ENCODE measurements around the gene CAST.

CAST gene

DNA sequence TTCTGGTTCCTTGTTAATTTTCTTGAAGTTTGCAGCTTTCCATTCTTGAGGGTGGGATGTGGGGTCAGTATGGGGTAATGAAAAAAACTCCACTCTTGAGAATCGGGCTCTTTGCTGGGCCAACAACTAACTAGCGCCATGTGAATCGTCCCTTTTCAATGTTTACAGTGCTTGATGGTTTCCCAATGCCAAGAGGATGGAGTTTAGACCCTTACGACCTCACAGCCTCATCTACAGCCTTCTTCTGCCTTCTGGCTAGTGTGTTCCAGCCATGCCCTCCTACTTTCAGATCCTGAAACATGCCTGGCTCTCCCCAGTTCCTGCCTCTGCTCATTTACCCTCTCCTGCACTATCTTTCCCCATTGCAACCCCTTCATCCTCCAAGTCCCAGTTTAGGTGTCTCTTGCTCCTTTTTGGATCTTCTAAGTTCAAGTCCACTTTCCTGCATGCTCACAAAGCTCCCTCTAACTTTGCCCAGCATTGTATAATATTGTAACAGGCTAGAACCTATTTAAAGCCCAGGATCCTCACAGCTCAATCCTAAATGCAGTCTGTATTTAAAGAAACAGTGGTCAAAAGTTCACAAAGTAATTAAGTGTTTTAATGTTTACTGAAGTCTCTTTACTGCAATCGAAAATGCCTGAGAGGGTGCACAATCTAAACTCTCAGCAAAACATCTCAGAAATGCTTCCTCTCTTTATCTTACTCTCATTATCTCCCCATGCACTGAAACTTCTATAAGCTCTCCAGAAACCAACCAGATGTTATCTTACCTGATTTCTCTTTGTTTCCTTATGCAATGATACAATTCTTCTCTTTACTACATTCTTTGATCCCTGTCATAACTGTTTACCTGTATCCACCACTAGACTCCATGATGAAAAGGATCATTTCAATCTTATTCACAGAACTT lies 20.6 kb upstream of the CAST start:
- no peak for DNase-seq (ENCODE audit: low read depth in 2 of 3, low spot score in 1 of 3)

DNA sequence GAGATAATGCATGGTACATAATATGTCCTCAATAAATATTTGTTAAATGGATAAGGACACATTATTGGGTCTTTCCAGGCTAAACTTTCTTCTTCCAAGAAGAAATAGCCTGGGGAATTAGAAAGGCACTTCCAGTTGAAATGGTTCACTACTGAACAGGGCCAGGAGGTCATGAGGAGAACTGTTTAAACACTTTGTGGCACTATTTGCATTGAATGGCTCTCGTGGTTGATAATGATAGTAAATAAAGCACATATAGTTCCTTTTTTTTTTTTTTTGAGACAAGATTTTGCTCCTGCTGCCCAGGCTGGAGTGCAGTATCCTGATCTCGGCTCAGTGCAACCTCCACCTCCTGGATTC lies 19.9 kb upstream of the CAST start:
- DNase-seq (ENCODE audit: low read depth in 2 of 3, low spot score in 1 of 3), result no peak

DNA sequence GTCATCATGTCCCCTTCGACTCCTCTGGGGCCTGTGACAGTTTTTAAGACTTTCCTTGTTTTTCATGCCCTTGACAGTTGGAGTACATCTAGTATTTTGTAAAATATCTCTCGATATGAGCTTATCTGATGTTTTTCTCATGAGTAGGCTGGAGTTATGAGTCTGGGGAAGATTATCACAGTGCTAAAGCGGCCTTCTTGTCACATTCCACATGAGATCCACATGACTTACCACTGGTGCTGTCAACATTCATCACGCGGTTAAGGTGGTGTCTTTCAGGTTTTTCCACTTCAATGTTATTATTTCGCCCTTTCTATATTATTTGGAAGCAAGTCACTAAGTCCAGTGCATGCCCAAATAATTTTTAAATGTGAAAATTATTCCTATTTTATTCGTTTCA lies 17.1 kb upstream of the CAST start:
- no peak for DNase-seq (ENCODE audit: low read depth in 2 of 3, low spot score in 1 of 3)

DNA sequence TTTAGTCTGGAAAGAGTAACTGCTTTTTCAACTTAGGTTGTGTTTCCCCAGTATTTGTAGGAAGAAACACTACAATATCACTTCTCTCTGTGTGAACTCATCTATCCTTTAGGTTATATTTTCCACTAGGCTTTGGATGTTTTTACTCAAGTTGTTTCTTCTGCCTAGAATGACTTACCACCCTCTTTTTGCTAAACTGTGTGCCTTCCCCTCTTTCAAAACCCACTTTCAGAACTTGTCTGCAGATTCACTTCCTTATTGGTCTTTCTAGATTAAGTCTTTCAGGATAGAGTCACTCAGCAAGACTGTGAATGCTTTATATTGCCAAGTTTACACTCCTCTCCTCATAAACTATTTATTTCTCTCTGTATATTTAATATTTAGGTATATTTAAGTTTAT lies 14.2 kb upstream of the CAST start:
- DNase-seq (ENCODE audit: low read depth in 2 of 3, low spot score in 1 of 3), result no peak

DNA sequence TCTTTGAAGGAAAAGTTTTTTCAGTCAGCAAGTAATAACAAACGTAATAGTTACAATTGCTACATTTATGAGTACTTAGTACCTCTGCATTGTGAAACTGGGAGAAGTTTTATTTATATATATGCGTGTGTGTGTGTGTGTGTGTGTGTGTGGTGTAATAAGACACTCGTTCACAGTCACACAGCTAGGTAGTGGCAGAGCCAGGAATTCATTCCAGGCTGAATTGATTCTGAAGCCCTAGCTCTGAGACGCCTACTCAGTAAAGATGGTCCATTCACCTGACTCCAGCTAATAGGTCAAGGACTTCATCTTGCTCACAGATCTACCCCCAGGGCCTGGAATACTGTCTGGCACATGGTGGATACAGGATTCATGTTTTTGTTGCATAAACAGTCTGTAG lies 13.6 kb upstream of the CAST start:
- no peak for DNase-seq (ENCODE audit: low read depth in 2 of 3, low spot score in 1 of 3)

DNA sequence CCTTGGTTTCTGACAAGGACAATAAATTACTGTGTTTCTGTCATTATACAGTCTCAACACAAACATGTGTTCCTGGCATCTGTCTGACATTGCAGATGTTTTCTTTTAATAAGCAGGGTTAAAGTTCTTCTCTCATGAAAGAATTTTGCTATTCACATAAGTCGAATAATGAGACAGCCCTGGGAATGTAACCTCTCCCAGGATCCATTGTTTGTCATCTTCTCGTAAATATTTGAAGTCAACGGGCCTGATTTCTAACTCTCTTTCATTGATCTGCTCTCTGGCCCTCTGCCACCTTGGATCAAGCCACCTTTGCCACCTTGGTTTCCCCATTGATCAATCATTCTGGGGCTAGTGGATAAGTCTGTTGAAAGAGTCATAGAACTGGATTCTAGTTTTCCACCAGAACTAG lies 12.9 kb upstream of the CAST start:
- no peak for DNase-seq (ENCODE audit: low read depth in 2 of 3, low spot score in 1 of 3)

DNA sequence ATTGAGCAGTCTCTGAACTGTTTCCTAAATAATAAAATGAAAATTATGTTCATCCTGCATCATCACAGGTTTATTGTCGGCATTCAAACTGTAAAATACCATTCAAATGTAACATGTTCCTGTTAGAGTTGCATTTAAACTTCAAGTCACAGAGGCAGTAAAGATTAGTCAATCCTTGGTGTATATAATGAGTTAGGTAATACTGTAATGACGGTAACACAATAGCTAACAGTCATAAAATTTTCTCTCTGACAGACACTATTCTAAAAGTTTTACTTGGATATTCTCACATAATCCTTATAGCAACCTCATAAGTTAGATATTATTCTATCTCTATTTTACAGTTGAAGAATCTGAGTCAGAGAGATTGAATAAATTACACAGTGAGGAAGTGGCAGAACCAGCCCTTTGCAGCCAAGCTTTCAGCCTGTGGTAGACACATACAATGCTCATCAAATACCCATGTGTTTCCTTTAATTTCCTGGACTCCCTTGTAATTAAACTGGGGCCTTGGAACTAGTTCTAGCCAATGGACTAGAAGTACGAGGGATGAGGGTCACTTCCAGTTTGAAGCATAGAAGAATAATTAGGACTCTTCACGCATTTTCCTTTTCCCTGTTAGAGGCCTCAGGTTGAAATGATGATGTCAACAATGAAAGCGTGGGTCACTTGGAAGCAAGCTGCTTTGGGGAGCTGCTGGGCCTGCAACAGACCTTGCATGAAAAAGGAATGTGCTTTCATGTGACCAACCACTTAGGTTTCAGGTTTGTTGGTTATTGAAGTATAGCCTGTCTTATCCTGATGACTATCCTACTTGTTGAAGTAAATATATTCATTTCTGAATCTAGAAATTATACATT lies 12.3 kb upstream of the CAST start:
- DNase-seq (ENCODE audit: low read depth in 2 of 3, low spot score in 1 of 3), result no peak

DNA sequence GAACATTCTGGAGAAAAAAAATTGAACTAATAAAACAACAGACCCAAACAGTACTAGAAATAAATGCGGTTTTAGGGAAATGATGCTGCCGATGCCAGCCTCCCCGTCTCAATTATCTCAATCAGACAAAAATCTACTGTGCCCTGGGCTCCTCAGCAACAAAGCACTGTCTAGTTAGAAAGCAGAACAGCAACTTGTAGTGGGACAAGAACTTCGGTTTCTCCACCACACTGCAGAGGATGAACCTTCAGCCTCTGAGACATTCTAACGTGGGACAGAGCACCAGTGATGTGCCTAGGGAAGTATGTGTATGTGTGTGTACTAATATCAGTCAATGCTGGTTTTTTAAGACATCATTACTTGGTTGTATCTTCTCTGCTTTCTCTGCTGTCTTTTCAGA lies 11.1 kb upstream of the CAST start:
- DNase-seq (ENCODE audit: low read depth in 2 of 3, low spot score in 1 of 3), result no peak

DNA sequence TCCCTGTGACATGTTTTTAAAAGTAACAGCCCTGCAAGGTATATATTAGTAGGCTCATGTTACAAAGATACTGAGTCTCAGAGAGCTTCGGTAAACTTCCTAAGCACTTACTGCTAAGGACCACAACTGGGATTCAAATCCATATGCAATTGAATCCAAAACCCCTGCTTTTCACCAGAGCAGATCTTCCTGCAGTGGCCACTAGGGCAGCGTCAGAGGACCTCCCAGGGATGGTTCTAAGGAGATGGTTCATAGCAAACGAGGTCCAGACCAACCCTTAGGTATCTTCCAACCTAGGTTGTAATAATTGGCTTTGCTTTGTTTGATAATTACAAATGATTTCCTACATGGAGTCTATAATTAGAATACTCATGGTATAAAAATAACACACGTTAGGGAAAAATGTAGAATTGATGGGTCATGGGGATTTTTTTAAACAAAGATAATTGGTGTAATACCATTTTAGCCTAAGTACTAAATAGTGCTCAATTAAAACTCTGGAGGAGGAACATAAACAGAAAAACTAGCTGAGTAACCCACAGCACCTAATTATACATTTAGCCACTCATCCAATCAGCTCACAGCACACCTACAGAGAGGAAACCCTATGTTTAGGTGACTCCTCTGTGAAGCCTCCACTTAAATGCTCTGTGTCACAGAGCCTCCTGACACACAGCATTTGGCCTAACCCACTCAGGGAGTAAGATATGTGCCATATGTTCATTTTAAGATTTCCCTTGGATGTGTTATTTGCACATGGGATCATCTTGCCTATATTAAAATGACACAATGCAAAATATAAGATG lies 10.0 kb upstream of the CAST start:
- DNase-seq (ENCODE audit: low read depth in 2 of 3, low spot score in 1 of 3), result no peak

DNA sequence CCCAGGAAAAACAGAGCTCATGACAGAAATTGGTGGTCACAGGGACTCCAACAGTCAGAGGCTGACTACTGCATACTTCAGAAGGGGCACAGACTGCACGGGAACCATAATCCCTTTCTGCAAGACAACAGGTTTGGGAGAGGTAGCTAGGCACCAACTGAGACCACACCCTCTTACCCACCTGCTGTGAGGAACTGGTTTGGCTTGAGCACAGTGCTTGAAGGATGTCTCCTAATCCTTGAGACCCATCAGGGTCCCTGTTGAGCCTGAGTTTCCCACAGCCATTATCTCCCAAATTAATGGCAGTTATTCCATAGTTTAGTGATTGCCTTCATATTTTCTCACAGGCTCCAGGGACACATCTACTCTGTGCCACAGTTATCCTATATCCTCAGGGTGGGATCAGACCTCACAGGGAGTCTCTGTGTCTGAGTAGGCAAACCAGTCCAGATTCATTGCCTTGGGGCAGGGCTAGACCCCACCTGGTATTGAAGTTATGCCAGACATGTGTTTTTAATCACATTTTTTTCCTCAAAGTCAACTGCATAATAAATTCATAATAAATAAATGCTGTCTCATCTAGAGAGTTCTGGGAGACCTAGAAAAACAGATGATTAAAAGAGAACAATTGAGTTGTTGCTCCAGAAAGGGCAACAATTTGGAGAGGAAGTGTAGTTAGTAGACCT lies 9.3 kb upstream of the CAST start:
- DNase-seq (ENCODE audit: low read depth in 2 of 3, low spot score in 1 of 3), result no peak

DNA sequence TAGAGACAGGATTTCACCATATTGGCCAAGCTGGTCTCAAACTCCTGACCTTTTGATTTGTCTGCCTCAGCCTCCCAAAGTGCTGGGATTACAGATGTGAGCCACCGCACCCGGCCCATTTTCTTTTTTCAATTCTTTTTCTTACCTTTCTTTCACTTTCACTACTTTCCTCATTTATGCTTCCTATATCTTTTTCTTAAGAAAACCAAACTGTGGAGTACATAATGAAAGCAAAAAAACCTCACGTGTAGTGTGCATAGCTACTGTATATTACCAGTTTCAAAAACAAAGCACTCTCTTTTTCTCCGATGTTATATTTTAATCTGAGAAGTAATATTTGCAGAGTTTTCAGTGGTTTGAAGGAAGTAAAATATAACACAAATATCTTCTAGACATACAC lies 8.0 kb upstream of the CAST start:
- no peak for DNase-seq (ENCODE audit: low read depth in 2 of 3, low spot score in 1 of 3)

DNA sequence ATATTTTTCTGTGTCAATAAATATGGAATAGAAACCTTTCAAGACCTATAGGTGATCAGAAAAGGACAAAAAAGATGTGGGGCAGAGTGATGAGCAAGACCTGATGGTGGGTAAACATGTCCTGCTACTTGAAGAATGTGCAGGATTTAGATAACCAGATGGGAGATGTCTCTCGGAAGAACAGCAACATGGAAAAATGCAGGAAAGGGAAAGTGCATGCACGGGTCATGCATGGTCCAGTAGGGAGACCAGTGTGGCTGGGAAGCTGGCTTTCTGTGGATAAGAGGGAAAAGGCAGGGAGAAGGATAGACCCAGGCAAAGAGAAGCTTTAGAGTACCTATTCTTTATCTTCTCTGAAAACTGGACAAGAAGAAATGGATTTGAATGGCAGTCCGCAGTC lies 7.1 kb upstream of the CAST start:
- no peak for DNase-seq (ENCODE audit: low read depth in 2 of 3, low spot score in 1 of 3)

DNA sequence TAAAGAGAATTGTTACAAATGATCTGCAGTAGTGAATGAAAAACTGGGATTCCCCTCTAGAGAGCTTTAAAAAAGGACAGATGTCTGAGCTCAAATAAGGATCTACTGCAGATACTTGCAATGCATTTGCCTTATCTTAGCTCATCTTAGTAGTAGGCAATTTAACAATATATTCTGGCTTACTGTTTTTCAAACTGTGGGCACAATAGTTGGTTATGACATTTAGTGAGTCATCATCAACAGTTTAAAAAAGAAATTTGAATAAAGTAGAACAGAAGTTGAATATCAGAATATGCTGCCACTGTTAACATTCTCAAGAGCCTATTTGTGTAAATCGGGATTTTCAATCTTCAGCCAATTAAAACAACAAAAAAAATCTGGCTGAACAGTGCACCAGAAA lies 6.7 kb upstream of the CAST start:
- DNase-seq (ENCODE audit: low read depth in 2 of 3, low spot score in 1 of 3), result no peak

DNA sequence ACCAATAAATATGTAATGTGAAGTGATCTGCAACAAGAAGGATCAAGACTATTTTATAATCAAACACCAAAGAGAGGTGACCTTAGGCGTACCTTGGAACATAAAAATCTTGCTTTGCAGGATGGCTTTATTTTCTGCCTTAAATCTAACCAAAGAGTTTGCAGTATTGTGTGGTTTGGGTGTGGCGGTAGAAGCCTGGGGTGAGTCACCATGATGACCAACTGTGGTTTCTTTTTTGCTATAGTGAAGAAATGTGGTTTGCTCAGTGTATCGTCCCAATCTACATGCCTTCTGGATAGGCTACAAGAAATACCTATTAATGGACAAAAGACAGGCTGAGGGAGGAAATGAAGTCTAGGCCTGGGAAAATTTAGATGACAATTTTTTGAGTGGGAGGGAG lies 5.1 kb upstream of the CAST start:
- DNase-seq (ENCODE audit: low read depth in 2 of 3, low spot score in 1 of 3), result peak; percentile 17 to 55 (median 34)

DNA sequence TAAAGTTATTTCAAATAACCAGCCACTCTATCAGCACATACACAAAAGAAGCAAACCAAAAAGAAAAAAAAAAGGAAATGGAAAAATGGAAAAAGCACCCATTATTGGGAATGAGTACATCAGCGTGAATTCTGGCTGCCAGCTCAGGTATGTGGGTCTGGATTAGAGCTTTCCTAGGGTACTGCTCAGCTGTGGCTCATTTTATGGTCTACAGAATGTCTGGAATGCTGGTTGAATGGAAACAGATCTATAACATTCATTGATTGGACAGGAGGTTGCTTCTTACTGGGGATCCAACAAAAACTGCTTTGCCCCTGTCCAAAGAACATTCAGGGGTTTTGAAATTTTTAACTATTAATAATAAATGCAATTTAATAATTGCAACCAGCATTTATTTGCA lies 3.9 kb upstream of the CAST start:
- DNase-seq (ENCODE audit: low read depth in 2 of 3, low spot score in 1 of 3), result no peak

DNA sequence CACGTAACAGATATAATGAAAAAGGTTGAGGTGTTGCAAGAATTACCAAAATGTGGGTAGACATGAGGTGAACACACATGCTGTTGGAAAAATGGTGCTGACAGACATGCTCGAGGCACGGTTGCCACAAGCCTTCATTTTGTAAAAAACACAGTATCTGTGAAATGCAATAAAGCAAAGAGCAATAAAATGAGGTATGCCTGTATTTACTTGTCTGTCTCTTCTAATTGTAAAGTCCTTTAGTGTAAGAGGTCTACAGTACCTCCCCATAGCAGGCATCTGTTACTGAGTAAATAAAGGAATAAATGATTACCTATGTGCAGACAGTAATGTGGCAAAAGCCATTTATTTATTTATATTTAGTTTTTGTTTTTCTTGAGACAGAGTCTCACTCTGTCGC lies 3.0 kb upstream of the CAST start:
- no peak for DNase-seq (ENCODE audit: low read depth in 2 of 3, low spot score in 1 of 3)

DNA sequence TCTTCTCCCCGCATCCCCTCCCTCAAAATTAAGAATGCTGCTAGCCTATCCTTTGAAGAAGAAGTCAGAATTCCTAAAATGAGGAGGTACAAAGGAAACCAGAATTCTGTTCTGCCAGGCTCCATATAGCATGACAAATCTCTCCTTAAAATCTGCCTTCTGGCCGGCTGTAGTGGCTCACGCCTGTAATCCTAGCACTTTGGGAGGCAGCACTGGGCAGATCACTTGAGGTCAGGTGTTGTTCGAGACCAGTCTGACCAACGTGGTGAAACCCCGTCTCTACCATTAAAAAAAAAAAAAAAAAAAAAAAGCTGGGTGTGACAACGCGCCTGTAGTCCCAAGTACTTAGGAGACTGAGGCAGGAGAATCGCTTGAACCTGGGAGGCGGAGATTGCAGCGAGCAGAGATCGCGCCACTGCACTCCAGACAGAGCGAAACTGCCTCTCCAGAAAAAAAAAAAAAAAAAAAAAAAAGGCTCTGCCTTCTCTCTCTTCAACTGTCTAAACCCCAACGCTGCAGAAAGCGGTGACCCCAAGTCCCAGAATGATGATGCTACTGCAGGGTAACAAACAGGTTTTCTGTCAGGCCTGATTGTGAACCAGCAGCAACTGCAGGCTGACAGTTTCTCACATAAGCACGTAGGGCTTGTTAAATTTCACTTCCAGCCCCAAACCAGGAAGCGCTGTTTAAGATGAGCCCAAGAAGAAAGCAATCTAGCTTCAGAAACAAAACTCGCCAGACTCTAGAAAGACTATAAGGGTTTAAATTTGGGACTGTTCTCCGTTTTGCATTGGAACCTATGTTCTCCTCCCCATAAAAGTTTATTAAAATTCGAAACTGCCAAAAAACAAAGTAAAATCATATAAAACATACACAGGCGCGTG lies 963 bp upstream of the CAST start:
- peak in 2 of 3 donors; percentile 12 to 14 for DNase-seq (ENCODE audit: low read depth in 2 of 3, low spot score in 1 of 3)

DNA sequence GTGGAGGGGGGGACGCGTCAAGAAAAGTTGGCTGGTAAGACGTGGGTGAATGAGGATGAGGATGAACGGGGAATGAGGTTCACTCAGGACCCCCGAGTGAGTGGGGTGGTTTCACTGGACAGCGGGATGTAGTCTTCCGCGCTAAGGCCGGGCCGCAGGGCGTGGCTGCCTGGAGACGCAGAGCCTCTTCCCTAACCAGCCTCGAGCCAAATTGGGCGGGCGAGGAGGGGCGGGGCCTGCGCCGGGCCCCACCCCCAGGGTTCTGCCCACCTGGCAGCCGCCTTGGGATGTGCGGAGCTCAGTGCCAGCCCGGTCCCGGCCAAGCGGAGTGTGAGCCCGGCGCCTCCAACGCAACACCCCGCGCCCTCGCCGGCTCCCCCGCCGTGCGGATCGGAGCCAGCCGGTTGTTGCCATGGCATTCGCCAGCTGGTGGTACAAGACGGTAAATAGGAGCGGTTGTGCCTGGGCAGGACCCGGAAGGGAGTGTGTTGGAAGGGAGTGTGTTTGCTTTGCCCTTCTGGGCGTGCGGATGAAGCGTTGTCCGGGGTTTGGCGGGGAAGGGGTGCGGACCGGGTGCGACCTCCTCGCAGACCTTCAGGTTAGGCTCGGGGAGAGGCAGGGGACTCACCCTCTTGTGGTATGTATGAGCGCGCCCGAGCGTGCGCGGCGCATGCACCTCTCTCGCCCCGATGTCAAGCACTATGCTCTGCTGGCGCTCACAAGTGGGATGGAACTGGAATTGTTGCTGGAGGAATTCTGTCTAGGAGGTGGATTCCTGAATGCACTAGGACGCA lies 746 bp downstream of the CAST start:
- peak; percentile 72 to 85 (median 82) for DNase-seq (ENCODE audit: low read depth in 2 of 3, low spot score in 1 of 3)

DNA sequence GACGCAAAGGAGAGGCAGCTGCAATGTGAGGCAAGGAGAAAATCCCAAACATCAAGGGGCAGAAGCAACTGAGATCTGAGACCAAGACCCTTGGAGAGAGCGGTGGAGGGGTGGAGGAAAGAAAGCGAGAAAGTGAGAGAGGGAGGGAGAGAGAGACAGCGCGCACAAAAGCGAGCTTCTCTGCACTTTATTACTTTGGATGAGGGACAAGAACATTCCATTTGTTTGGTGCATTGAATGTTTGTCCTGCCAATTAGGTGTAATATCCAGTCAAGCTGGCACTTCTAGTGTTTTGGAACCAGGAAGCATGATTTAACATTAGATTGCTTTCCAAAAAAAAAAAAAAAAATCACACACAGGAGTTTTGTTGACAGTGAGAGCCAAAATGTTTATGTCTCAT lies 1.4 kb downstream of the CAST start:
- DNase-seq (ENCODE audit: low read depth in 2 of 3, low spot score in 1 of 3), result no peak

Data from stimulated activated CD4-positive, alpha-beta T cell treated with anti-CD3 and anti-CD28 coated beads, Interleukin-12 subunit alpha, Interleukin-12 subunit beta, amount 100 ng/mL, for 48 hours (primary cell).